H9 (cell line): ENCODE data around the gene EDC3. TPM values are rescaled to one million over a fixed set of nuclear protein-coding genes. Genes with fewer than 3 reads are reported as not detected.

Experiments
- DNase-seq: peaks from one replicate; pipeline ENCODE4 v3.0.0-alpha.2; 2017
- H2AFZ ChIP-seq: one replicate; pipeline ENCODE4 v1.6.1; 2013; ENCODE audit warnings: mild to moderate bottlenecking, low read length, control low read depth, moderate library complexity
- H2AK5ac ChIP-seq: 2 replicates; pipeline ENCODE4 v1.6.1; 2013; ENCODE audit warnings: low read length, control low read depth, mixed read lengths; ENCODE audit not compliant: insufficient read length
- H2BK120ac ChIP-seq: one replicate; pipeline ENCODE4 v1.6.1; 2013; ENCODE audit warnings: low read depth, mild to moderate bottlenecking, low read length, control low read depth, inconsistent platforms; ENCODE audit not compliant: poor library complexity, severe bottlenecking
- H2BK12ac ChIP-seq: 2 replicates; pipeline ENCODE4 v1.6.1; 2013; ENCODE audit warnings: low read length, control low read depth, mixed read lengths, low read depth; ENCODE audit not compliant: insufficient read length
- H2BK15ac ChIP-seq: 2 replicates; pipeline ENCODE4 v1.6.1; 2013; ENCODE audit warnings: low read depth, low read length, control low read depth
- H2BK20ac ChIP-seq: one replicate; pipeline ENCODE4 v1.6.1; 2013; ENCODE audit warnings: low read depth, mild to moderate bottlenecking, low read length, control low read depth, inconsistent platforms; ENCODE audit not compliant: poor library complexity, severe bottlenecking
- H2BK5ac ChIP-seq: 2 replicates; pipeline ENCODE4 v1.6.1; 2013; ENCODE audit warnings: low read length, control low read depth, mixed read lengths; ENCODE audit not compliant: insufficient read length
- H3K14ac ChIP-seq: 2 replicates; pipeline ENCODE4 v1.6.1; 2013; ENCODE audit warnings: low read length, control low read depth; ENCODE audit not compliant: insufficient read depth
- H3K18ac ChIP-seq: 2 replicates; pipeline ENCODE4 v1.6.1; 2013; ENCODE audit warnings: low read depth, mild to moderate bottlenecking, mixed read lengths, low read length, control low read depth; ENCODE audit not compliant: insufficient read length
- H3K23ac ChIP-seq: 2 replicates; pipeline ENCODE4 v1.6.1; 2013; ENCODE audit warnings: low read length, control low read depth, mixed read lengths, low read depth; ENCODE audit not compliant: insufficient read length
- H3K23me2 ChIP-seq: 2 replicates; pipeline ENCODE4 v1.6.1; 2013; ENCODE audit warnings: low read depth, mild to moderate bottlenecking, mixed read lengths, low read length, control low read depth; ENCODE audit not compliant: insufficient read length, poor library complexity, severe bottlenecking
- H3K27ac ChIP-seq: 2 replicates; pipeline ENCODE4 v1.5.1; 2013; ENCODE audit warnings: low read length, control low read depth, mixed read lengths, low read depth; ENCODE audit not compliant: insufficient read length
- H3K27me3 ChIP-seq: 2 replicates; pipeline ENCODE4 v1.6.1; 2013; ENCODE audit warnings: low read length, control low read depth, inconsistent platforms; ENCODE audit not compliant: insufficient read depth
- H3K4ac ChIP-seq: 2 replicates; pipeline ENCODE4 v1.6.1; 2013; ENCODE audit warnings: low read depth, mild to moderate bottlenecking, control low read depth, inconsistent platforms, low read length, moderate library complexity
- H3K4me1 ChIP-seq: 2 replicates; pipeline ENCODE4 v1.6.1; 2013; ENCODE audit warnings: low read length, control low read depth, inconsistent platforms; ENCODE audit not compliant: insufficient read depth
- H3K4me2 ChIP-seq: 2 replicates; pipeline ENCODE4 v1.6.1; 2013; ENCODE audit warnings: low read length, control low read depth, mixed read lengths; ENCODE audit not compliant: insufficient read length, insufficient read depth
- H3K56ac ChIP-seq: 2 replicates; pipeline ENCODE4 v1.6.1; 2013; ENCODE audit warnings: low read depth, mild to moderate bottlenecking, mixed read lengths, low read length, control low read depth; ENCODE audit not compliant: insufficient read length
- H3K79me1 ChIP-seq: 2 replicates; pipeline ENCODE4 v1.6.1; 2013; ENCODE audit warnings: low read depth, mild to moderate bottlenecking, moderate library complexity, low read length, control low read depth, inconsistent platforms; ENCODE audit not compliant: insufficient read depth, poor library complexity, severe bottlenecking
- H3K79me2 ChIP-seq: 2 replicates; pipeline ENCODE4 v1.6.1; 2013; ENCODE audit warnings: low read length, control low read depth, inconsistent platforms; ENCODE audit not compliant: insufficient read depth
- H3K9ac ChIP-seq: 2 replicates; pipeline ENCODE4 v1.6.1; 2013; ENCODE audit warnings: low read length, control low read depth, mixed read lengths; ENCODE audit not compliant: insufficient read length; ENCODE audit errors: extremely low read depth
- H3K9me3 ChIP-seq: one replicate; pipeline ENCODE4 v1.6.1; 2013; ENCODE audit warnings: low read depth, low read length, inconsistent platforms; ENCODE audit not compliant: control insufficient read depth
- H3T11ph ChIP-seq: one replicate; pipeline ENCODE4 v1.6.1; 2013; ENCODE audit warnings: mild to moderate bottlenecking, low read length, control low read depth, inconsistent platforms
- H4K20me1 ChIP-seq: one replicate; pipeline ENCODE4 v1.6.1; 2013; ENCODE audit not compliant: control insufficient read depth, insufficient read length, insufficient read depth
- H4K5ac ChIP-seq: 2 replicates; pipeline ENCODE4 v1.6.1; 2013; ENCODE audit warnings: low read depth, mild to moderate bottlenecking, mixed read lengths, low read length, control low read depth; ENCODE audit not compliant: insufficient read length
- H4K8ac ChIP-seq: replicated peaks from 2 replicates; pipeline ENCODE4 v1.6.1; 2013; ENCODE audit warnings: low read length, control low read depth, mixed read lengths, low read depth; ENCODE audit not compliant: insufficient read length
- H4K91ac ChIP-seq: 2 replicates; pipeline ENCODE4 v1.6.1; 2013; ENCODE audit warnings: low read depth, mild to moderate bottlenecking, moderate library complexity, mixed read lengths, low read length, control low read depth; ENCODE audit not compliant: insufficient read length
- H3K27ac Mint-ChIP-seq, 3 experiments: 2 replicates in 2 of 3; 3 replicates in 1 of 3; pipeline ENCODE4 v1.8.0; 2020 to 2021; ENCODE audit warnings: mixed read lengths in 3 of 3, mild to moderate bottlenecking in 1 of 3, moderate library complexity in 1 of 3
- H3K27me3 Mint-ChIP-seq: 2 replicates; pipeline ENCODE4 v1.8.0; 2021; ENCODE audit warnings: low read depth, mild to moderate bottlenecking, moderate library complexity, mixed read lengths
- H3K36me3 Mint-ChIP-seq, 3 experiments: 2 replicates in 2 of 3; 3 replicates in 1 of 3; pipeline ENCODE4 v1.8.0; 2020 to 2021; ENCODE audit warnings: low read depth in 3 of 3, mixed read lengths in 3 of 3; ENCODE audit not compliant: insufficient read depth in 1 of 3
- H3K4me1 Mint-ChIP-seq, 2 experiments: 2 replicates each; pipeline ENCODE4 v1.8.0; 2020; ENCODE audit warnings: mixed read lengths in 2 of 2
- H3K4me3 Mint-ChIP-seq, 2 experiments: 2 replicates in 1 of 2; 3 replicates in 1 of 2; pipeline ENCODE4 v1.8.0; 2020 to 2021; ENCODE audit warnings: mild to moderate bottlenecking in 2 of 2, mixed read lengths in 2 of 2, moderate library complexity in 1 of 2
- H3K9me3 Mint-ChIP-seq, 2 experiments: 2 replicates in 1 of 2; 3 replicates in 1 of 2; pipeline ENCODE4 v1.8.0; 2020; ENCODE audit warnings: mild to moderate bottlenecking in 2 of 2, mixed read lengths in 2 of 2, moderate library complexity in 1 of 2
- WGBS: extraction: QIAGEN DNeasy Blood & Tissue Kit; methylation state at CpG from one replicate; pipeline ENCODE4 v1.1.7; 2013; ENCODE audit warnings: missing lambda C conversion rate, low lambda C conversion rate, mixed read lengths; ENCODE audit not compliant: insufficient read length; ENCODE audit errors: extremely low coverage; 5-methylcytosine and 5-hydroxymethylcytosine counted together
- total RNA-seq: library from RNA; stranded (reverse); gene quantifications from 2 replicates; pipeline ENCODE4 v1.2.1, GENCODE V29; 2021
- TF ChIP-seq, protein P1 (sequence below): fragments of 200-600 bp; sonication (generic); conservative IDR thresholded peaks from 3 replicates; pipeline ENCODE4 v1.8.0; 2021; ENCODE audit warnings: antibody characterized with exemption, mild to moderate bottlenecking

The EDC3 gene
- total RNA-seq, 1 experiment from 2014 or later, result 60.5 TPM

- no peak overlapping the region for H3K18ac ChIP-seq
- no peak overlapping the region for H3K23ac ChIP-seq
- Mint-ChIP-seq H3K27ac (peak overlapping the region in 1 of 3 experiments; percentile 72; a peak in 1 of 7 replicates), H3K4me3 (peak overlapping the region in 1 of 2 experiments; percentile 31; a peak in 2 of 5 replicates), H3K9me3 (peaks cover 6 to 12% of the 10 kb centered on the region in 2 experiments), H3K4me1 (peaks cover 12% of the 10 kb centered on the region in 2 experiments), H3K36me3 (no peaks in the 10 kb centered on the region; a peak in 2 of 7 replicates), H3K27me3 (peaks cover 70% of the 10 kb centered on the region)
- no peak overlapping the region for H3K9ac ChIP-seq
- no peak overlapping the region for H4K8ac ChIP-seq
- H4K91ac ChIP-seq, result no peak overlapping the region
- no peak overlapping the region for H3K4ac ChIP-seq
- no peak overlapping the region for H3K56ac ChIP-seq
- no peak overlapping the region for H3K27ac ChIP-seq
- H3K79me1 ChIP-seq, result no peaks in the 10 kb centered on the region
- H2AFZ ChIP-seq, result peak overlapping the region; percentile 79
- DNase-seq, result peak; percentile 51
- no peak overlapping the region for H3K14ac ChIP-seq
- H4K5ac ChIP-seq, result no peak overlapping the region
- no peaks in the 10 kb centered on the region for H3K79me2 ChIP-seq
- no peak overlapping the region for H2BK12ac ChIP-seq
- H2BK120ac ChIP-seq, result no peak overlapping the region
- H2BK5ac ChIP-seq, result no peak overlapping the region
- no CpG with 5 or more reads among the region's 1 CpG for WGBS
- H2AK5ac ChIP-seq, result no peak overlapping the region
- H3K4me2 ChIP-seq, result no peak overlapping the region
- H2BK20ac ChIP-seq, result no peak overlapping the region
- H3K27me3 ChIP-seq, result peaks cover 7% of the 10 kb centered on the region; the same call in 1 of the 2 replicates
- H4K20me1 ChIP-seq, result no peaks in the 10 kb centered on the region
- peaks cover 12% of the 10 kb centered on the region for H3K23me2 ChIP-seq
- H3T11ph ChIP-seq, result no peak overlapping the region
- no peak overlapping the region for H2BK15ac ChIP-seq
- no peaks in the 10 kb centered on the region; the same call in 1 of the 2 replicates for H3K4me1 ChIP-seq
- no peaks in the 10 kb centered on the region for H3K9me3 ChIP-seq
- TF ChIP-seq, protein P1, sequence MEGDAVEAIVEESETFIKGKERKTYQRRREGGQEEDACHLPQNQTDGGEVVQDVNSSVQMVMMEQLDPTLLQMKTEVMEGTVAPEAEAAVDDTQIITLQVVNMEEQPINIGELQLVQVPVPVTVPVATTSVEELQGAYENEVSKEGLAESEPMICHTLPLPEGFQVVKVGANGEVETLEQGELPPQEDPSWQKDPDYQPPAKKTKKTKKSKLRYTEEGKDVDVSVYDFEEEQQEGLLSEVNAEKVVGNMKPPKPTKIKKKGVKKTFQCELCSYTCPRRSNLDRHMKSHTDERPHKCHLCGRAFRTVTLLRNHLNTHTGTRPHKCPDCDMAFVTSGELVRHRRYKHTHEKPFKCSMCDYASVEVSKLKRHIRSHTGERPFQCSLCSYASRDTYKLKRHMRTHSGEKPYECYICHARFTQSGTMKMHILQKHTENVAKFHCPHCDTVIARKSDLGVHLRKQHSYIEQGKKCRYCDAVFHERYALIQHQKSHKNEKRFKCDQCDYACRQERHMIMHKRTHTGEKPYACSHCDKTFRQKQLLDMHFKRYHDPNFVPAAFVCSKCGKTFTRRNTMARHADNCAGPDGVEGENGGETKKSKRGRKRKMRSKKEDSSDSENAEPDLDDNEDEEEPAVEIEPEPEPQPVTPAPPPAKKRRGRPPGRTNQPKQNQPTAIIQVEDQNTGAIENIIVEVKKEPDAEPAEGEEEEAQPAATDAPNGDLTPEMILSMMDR, result no peak
Observed at GRCh38 chr15:74723754-74724334, 28.0 kb upstream of the EDC3 start.
